GM12878 (cell line): ENCODE data around the gene BZW1.

Source experiments
- BHLHE40 ChIP-seq, 2 experiments: fragments of 450-650 bp in 1 of 2; IDR thresholded peaks; 2 replicates each; pipeline ENCODE4 v1.6.1; 2011 to 2017; ENCODE audit warnings: low read depth in 2 of 2, borderline replicate concordance in 1 of 2, improper control_type of control experiment in 1 of 2, low read length in 1 of 2, mild to moderate bottlenecking in 1 of 2
- NFYA ChIP-seq: IDR thresholded peaks from 2 replicates; pipeline ENCODE4 v1.6.1; 2011; ENCODE audit warnings: low read depth, mild to moderate bottlenecking, low read length, improper control_type of control experiment, borderline replicate concordance
- POLR2A ChIP-seq: IDR thresholded peaks from 2 replicates; pipeline ENCODE4 v1.6.1; 2011; ENCODE audit warnings: low read depth, mild to moderate bottlenecking, low read length
- RCOR1 ChIP-seq: conservative IDR thresholded peaks from 2 replicates; pipeline ENCODE4 v1.6.1; 2012; ENCODE audit warnings: low read depth, low read length, improper control_type of control experiment
- RFX5 ChIP-seq: IDR thresholded peaks from 2 replicates; pipeline ENCODE4 v1.6.1; 2011; ENCODE audit warnings: low read depth, low read length, improper control_type of control experiment
- SREBF2 ChIP-seq: IDR thresholded peaks from 2 replicates; pipeline ENCODE4 v1.6.1; 2012; ENCODE audit warnings: mild to moderate bottlenecking, low read length
- TF ChIP-seq, protein P1 (sequence below), 3 experiments: IDR thresholded peaks in 2 of 3; conservative IDR thresholded peaks in 1 of 3; 2 replicates each; pipeline ENCODE4 v1.5.1; 2011; ENCODE audit warnings: low read depth in 3 of 3, low read length in 3 of 3, mild to moderate bottlenecking in 3 of 3, control low read depth in 2 of 3, moderate library complexity in 2 of 3, inconsistent platforms in 1 of 3, mixed read lengths in 1 of 3; ENCODE audit not compliant: control insufficient read depth in 2 of 3, insufficient read depth in 1 of 3; ENCODE audit errors: extremely low read depth in 1 of 3

DNA sequence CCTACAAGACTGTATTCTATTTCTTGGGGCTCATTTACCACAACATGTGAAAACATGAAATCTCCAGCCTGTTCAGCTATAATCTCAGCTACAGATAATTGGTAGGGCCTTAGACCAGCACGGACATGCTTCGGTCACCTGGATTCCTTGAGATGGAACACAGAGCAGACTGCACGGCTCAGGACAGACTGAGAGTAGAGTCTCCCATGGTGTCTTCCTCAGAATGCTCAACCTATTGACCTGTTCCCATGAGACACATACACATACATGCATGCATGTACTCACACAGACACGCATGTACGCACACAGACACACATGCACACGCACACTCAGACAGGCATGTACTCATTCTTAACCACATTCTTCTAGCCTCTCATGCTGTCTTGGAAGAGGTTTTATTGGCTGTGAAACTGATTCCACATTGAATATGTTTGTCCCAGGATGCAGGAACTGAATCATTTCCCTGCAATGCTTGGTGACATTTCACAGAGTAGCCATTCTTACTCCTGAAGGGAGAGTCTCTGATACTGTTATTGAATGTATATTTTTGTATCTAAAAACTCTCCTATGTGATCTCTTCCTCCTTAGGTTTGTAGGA is 23.5 kb upstream of the BZW1 start:
- TF ChIP-seq, protein P1, sequence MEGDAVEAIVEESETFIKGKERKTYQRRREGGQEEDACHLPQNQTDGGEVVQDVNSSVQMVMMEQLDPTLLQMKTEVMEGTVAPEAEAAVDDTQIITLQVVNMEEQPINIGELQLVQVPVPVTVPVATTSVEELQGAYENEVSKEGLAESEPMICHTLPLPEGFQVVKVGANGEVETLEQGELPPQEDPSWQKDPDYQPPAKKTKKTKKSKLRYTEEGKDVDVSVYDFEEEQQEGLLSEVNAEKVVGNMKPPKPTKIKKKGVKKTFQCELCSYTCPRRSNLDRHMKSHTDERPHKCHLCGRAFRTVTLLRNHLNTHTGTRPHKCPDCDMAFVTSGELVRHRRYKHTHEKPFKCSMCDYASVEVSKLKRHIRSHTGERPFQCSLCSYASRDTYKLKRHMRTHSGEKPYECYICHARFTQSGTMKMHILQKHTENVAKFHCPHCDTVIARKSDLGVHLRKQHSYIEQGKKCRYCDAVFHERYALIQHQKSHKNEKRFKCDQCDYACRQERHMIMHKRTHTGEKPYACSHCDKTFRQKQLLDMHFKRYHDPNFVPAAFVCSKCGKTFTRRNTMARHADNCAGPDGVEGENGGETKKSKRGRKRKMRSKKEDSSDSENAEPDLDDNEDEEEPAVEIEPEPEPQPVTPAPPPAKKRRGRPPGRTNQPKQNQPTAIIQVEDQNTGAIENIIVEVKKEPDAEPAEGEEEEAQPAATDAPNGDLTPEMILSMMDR (IDR thresholded peaks at IDR 0.05 in 2 of 3, conservative IDR thresholded peaks at IDR 0.05 in 1 of 3; ENCODE audit: control insufficient read depth in 2 of 3, extremely low read depth in 1 of 3, insufficient read depth in 1 of 3, low read depth in 3 of 3, low read length in 3 of 3), result no peak
- TF ChIP-seq BHLHE40 (IDR thresholded peaks at IDR 0.05; ENCODE audit: borderline replicate concordance in 1 of 2, low read depth in 2 of 2, low read length in 1 of 2), result no peak
- no peak for TF ChIP-seq RCOR1
- no peak for TF ChIP-seq NFYA
- TF ChIP-seq POLR2A, result no peak
- TF ChIP-seq SREBF2, result no peak
- no peak for TF ChIP-seq RFX5
